Measurements from ENCODE around the gene EPO.

The EPO gene

DNA sequence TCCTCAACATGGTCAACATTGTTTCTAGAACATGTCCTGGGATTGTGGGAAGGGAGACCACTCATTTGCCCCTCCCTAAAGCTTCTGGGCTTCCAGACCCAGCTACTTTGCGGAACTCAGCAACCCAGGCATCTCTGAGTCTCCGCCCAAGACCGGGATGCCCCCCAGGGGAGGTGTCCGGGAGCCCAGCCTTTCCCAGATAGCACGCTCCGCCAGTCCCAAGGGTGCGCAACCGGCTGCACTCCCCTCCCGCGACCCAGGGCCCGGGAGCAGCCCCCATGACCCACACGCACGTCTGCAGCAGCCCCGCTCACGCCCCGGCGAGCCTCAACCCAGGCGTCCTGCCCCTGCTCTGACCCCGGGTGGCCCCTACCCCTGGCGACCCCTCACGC is at the start of gene EPO:
Gene EPO (plus strand): TSS at position 190 of the 392 bp plus-strand sequence. CDS start 513 bp downstream, outside the sequence.
- no peak for DNase-seq

DNA sequence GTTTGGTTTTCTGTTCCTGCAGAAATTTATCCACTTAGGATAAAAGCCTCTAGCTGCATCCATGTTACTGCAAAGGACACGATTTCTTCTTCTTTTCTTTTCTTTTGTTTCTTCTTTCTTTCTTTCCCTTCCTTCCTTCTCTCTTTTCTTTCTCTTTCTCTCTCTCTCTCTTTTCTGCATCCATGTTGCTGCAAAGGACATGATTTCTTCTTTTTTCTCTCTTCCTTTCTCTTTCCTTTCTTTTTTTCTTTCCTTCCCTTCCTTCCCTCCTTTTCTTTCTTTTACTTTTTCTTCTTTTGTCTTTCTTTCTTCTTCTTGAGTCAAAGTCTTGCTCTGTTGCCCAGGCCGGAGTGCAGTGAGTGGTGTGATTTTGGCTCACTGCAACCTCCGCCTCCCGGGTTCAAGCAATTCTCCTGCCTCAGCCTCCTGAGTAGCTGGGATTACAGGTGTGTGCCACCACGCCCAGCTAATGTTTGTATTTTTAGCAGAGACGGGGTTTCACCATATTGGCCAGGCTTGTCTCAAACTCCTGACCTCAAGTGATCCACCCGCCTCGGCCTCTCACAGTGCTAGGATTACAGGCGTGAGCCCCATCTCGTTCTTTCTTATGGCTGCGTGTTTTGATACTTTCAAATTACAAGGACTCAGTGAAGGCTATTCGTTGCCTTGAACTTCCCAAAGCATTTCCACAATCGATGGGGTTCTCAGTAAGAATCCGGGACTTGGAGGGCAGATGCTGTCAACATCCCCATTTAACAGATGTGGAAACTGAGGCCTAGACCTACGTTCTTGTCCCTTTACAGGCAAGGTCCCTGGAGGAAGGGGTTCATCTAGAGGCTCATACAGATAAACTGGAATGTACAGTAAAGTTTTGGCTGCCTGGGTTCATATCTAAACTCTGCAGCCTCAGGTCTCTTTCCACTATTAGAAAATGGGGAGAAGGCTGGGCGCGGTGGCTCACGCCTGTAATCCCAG is 48.6 kb upstream of the EPO start:
- DNase-seq: no peak

GRCh38 chr7:100673302-100673941 is 46.8 kb upstream of the EPO start, which contains the start of gene GNB2:
Gene GNB2, plus strand, starts transcription at chr7:100673740. Its CDS starts 2,526 bp downstream, at chr7:100676266.
- peak; percentile 98 to 99 for DNase-seq

GRCh38 chr7:100673942-100674410 is 46.3 kb upstream of the EPO start:
- peak; percentile 53 to 54 for DNase-seq

DNA sequence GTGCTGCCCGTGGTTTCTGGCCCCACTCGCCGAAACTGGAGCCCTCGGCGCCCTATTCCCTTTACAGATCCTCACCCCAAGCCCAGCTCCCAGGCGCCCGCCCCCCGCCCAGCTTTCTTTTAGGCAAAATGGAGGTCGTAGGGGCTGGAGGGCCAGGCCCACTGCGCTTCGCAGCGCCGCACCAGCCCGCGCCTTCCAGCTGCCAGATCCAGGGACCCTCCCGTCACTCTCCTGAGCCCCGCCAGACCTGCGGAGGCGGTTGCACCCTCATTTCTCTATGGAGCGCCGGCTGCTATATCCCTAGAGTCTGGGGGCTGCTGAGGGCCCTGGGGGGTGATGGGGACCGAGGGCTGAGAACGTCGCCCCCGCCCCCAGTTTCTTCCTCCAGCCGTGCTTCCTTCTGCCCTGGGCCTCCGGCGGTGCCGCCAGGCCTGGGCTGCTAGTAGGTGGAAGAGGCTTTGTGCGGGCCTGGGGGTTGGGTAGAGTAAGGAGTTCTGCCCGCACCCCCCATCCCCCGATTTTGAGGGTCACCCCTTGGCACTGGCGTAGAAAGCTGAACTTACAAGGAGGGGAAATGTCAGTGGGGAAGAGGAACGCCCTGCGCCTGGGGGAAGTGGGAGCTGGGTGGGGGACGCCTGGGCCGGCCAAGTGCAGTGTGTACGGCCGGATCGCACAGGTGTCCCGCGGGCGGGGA is 45.7 kb upstream of the EPO start:
- peak in 1 of 2 donors; percentile 24 for DNase-seq

- DNase-seq: no peak
These were observed 45.2 kb upstream of the EPO start for GRCh38 chr7:100675105-100675451.

GRCh38 chr7:100675581-100676350 is 44.5 kb upstream of the EPO start:
- DNase-seq: peak; percentile 95 to 98

DNA sequence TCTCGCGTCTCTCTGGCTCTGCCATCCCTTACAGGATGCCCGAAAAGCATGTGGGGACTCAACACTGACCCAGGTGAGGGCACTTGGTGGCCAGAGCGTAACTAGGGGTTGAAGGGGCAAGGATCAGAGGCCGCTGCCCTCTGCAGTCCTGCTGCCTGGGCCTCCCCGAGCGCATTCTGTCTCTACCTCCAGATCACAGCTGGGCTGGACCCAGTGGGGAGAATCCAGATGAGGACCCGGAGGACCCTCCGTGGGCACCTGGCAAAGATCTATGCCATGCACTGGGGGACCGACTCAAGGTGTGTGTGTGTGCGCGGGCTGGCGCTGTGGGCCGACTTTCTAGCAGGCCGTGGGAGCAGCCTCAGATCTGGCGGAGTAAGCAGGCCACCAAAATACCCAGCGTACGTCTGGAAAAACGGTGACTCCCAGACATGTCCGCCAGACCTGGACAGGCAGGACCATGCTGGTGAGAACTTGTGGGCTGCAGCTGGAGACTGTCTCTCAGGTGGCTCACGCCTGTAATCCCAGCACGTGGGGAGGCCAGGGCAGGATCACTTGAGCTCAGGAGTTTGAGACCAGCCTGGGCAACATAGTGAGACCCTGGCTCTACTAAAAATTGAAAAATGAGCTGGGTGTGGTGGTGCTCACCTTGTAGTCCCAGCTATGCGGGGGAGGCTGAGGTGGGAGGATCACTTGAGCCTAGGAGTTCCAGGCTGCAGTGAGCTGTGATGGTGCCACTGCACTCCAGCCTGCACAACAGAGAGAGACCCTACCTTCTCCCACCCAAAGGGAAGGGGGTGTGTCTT is 43.6 kb upstream of the EPO start:
- DNase-seq: no peak

DNA sequence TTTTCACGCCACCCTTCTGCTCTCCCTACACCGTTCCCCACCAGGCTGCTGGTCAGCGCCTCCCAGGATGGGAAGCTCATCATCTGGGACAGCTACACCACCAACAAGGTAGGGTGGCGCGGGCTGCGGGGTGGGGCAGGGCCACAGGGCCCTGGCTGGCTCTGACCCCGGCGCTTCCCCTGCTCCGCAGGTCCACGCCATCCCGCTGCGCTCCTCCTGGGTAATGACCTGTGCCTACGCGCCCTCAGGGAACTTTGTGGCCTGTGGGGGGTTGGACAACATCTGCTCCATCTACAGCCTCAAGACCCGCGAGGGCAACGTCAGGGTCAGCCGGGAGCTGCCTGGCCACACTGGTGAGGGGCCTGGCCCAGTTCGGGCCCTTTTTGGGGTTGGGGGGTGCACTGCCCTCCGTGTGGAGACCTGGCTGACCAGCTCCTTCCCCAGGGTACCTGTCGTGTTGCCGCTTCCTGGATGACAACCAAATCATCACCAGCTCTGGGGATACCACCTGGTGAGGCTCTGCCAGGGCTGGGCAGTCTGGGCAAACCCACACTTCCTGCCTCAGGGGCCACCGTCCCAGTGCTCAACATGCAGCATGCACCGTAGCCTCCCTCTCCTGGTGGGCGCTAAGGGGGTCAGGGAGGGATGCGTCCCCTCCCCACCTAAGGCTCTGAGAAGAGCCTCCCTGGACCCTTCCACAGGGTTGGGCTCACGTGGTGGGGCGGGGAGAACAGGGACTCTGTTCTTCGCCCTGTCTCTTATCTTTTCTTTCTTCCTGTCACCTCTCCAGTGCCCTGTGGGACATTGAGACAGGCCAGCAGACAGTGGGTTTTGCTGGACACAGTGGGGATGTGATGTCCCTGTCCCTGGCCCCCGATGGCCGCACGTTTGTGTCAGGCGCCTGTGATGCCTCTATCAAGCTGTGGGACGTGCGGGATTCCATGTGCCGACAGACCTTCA is 42.7 kb upstream of the EPO start:
- DNase-seq: no peak

- DNase-seq: no peak
These were observed 41.8 kb upstream of the EPO start for GRCh38 chr7:100678291-100678984.

DNA sequence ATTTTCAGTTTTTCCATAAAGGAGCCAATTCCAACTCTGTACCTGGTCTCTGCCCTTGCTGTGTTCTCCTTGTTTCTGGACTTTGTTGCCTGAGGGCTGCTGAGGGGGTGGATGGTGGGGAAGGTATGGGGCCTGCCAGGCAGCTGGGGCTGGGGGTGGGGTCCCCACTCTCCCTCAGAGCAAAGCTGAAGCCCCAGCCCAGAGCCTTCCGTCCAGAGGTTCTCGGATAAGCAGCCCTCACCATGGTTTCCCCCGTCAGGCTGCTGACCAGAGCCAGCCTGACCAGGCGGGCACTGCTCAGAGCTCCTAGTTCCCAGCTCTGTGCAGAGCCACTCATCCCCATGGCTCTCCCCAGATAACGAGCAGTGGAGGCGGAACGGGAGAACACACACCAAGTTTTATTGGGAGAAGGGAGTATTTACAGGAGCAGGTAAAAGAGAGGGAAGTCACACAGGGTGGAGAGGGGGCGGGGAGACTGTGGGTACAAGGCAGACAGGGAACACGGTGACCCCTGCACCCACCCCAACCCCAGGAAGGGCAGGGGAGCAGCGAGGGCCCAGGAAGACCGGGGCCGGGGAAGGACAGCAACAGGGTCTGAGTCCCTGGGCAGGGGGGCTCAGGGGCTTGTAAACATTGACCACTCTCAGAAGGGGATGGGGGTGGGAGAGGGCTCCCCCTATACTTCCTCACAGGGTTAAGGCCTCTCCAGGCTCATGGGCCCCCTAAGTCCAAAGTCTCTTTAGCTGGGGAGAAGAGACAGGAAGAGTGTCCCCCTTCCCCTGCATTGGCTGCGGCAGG is 40.9 kb upstream of the EPO start:
- DNase-seq: no peak

- peak in 1 of 2 donors; percentile 29 for DNase-seq
These were observed 40.2 kb upstream of the EPO start for GRCh38 chr7:100679927-100680575.

GRCh38 chr7:100680576-100681271 is 39.5 kb upstream of the EPO start:
- DNase-seq: no peak

- DNase-seq: no peak
These were observed 38.6 kb upstream of the EPO start for GRCh38 chr7:100681491-100682227.

GRCh38 chr7:100682228-100682741 is 38.0 kb upstream of the EPO start:
- no peak for DNase-seq

DNA sequence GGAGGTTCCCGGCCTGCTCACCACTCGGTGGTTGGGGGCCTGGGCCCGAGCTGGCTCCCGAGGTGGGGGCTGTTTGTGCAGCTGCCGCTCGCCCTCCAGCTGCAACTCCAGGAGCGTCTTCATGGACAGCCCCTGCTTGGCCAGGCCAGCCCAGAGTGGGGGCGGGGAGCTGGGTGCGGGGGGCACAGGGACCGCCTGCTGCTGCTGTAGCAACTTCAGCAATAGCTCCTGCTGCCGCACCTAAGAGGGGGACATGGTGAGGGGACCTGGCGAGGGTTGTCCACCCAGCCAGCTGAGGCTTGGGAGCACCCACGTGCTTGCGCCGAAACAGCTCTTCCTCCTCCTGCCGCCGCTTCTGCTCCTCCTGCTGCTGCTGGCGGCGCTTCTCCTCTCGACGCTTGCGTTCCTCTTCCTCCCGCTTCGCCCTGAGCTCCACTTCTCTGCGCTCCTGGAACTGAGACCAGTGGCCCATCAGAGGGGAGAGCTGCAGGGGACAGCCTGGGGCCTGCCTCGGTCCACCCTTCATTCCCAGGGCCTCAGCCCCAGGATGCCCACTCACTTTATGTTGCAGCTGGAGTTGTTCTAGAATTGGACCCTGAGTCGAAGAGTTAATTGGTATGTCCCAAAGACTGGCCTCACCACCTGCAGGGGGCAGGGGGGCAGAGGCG is 37.1 kb upstream of the EPO start:
- no peak for DNase-seq
